Stimulated activated CD4-positive, alpha-beta T cell treated with anti-CD3 and anti-CD28 coated beads, Interleukin-4, amount 100 ng/mL, for 1 hour (primary cell): ENCODE measurements around the gene NLN.
"Not testable (repeated sequence)": the region's sequence is repeated elsewhere in the genome, so short reads cannot be mapped to it uniquely, and the experiment has no call there.

Experiments used
- DNase-seq: peaks from one replicate; pipeline ENCODE4 v3.0.0-alpha.2; 2020

NLN gene

DNA sequence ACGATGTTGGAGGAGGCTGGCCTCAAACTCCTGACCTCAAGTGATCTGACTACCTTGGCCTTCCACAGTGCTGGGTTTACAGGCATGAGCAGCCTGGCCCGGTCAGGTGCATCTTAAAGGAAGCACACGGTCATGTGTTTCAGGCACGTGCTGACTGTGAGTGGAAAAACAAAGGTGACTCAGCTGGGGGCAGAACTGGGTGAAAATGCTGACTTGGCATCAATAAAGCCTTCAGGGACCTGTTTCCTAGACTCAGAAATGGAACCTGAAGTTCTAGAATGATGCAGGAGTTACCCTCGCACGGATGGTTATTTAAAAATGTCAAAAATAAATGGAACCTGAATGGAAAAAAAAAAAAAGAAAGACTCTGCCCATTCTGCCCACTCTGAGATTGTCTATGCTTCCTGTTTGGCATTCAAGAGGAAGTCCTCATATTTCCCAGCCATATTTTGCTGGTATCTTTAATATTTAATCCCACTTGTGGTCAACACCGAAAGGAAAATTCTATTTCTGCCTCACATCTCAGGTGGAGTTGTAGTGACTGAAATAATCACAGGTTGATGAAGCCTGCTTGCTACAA lies 12.3 kb downstream of the NLN start:
- not testable (repeated sequence) for DNase-seq

DNA sequence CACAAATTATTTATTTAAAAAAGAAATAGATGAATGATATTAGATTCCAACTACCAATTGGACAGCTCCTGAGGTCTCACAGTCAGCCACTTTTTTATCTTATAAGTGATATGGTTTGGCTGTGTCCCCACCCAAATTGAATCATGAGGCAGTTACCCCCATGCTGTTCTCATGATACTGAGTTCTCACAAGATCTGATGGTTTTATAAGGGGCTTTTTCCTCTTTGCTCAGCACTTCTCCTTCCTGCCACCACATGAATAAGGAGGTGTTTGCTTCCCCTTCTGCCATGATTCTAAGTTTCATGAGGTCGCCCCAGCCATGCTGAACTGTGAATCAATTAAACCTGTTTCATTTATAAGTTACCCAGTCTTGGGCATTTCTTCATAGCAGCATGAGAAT lies 12.9 kb downstream of the NLN start:
- DNase-seq: no peak

DNA sequence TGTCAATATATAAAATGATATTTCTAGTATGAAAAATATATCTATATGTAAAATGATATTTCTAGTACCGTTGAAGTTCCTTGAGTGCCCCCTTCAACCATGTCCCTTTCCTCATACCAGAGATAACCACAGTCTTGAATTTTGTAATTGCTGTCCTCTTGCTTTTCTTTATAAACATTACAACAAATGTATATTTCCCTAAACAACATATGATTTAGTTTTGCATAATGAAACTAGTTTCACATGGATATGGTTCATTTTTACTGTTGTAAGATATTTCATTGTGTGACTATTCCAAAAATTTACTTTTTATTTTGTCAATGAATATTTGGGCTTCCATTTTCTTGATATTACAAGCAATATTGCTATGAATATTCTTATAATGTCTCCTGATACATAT lies 14.0 kb downstream of the NLN start:
- DNase-seq: no peak

- no peak for DNase-seq
Observed at GRCh38 chr5:65737842-65738241, 15.8 kb downstream of the NLN start.

GRCh38 chr5:65738305-65738704 lies 16.3 kb downstream of the NLN start:
- DNase-seq: no peak

- DNase-seq: no peak
Observed at GRCh38 chr5:65739162-65739561, 17.2 kb downstream of the NLN start.

- no peak for DNase-seq
Observed at GRCh38 chr5:65742565-65743231, 20.7 kb downstream of the NLN start.

DNA sequence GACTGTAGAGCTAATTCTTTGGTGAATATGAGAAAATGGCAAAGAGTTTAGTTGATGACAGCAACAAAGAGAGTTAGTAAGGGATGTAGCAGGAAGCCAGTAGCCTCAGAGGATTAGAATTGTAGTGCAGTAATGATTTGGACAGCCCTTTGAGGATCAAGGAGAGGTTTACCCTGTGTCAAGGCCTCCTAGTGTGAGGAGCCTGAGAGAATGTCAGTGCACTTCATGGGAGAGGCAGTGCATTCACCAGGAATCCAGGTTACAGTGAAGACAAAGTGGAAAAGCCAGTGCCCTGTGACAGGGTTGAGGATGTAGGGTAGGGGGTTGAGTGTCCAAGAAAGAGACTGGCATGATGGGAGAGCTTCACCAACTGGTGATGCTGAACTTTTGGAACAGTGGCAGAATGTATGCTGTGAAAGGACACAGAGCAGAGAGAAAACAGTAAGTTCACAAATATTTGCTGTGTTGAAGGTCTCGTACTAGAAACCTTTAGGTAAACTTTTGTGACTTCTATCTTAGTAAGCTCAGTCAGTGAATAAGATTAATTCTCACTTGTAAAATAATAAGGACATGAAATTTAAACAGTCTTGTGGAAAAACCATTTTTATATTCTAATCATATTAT lies 27.3 kb downstream of the NLN start:
- no peak for DNase-seq

DNA sequence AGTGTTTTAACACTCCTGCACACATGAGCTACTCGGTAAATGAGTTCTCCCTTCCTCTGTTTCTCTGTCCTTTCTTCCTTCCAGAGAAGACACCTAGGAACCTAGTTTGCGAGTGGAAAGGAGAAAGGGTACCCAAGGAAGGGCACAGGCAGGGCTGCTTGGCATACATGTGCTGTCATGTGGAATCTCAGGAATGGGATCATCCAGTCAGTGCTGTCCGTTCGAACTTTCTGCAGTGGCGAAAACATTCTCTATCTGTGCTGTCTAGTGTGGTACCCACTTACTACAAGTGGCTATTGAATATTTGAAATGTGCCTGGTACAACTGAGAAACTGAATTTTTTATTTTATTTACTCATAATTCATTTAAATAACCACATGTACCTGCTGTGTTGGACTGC lies 28.0 kb downstream of the NLN start:
- DNase-seq: no peak

- no peak for DNase-seq
Observed at GRCh38 chr5:65750938-65751337, 28.9 kb downstream of the NLN start.

GRCh38 chr5:65753189-65753588 lies 31.2 kb downstream of the NLN start:
- DNase-seq: no peak

GRCh38 chr5:65758546-65759144 lies 36.6 kb downstream of the NLN start:
- DNase-seq: no peak

- peak; percentile 18 for DNase-seq
Observed at GRCh38 chr5:65760504-65761275, 38.7 kb downstream of the NLN start.

DNA sequence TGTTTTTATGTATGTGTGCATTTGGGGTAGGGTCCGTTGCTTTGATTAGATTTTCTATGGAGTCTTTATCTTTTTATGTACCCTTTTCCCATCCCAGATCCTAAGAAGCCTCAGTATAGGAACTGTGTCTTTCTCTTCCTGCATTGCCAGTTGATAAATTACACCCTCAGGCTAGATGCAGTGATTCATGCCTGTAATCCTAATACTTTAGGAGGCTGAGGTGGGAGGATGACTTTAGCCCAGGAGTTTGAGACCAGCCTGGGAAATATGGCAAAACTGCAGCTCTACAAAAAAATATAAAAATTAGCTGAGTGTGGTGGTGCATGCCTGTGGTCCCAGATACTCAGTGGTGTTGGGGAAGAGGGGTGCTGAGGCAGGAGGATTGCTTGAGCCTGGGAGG lies 40.2 kb downstream of the NLN start:
- no peak for DNase-seq

DNA sequence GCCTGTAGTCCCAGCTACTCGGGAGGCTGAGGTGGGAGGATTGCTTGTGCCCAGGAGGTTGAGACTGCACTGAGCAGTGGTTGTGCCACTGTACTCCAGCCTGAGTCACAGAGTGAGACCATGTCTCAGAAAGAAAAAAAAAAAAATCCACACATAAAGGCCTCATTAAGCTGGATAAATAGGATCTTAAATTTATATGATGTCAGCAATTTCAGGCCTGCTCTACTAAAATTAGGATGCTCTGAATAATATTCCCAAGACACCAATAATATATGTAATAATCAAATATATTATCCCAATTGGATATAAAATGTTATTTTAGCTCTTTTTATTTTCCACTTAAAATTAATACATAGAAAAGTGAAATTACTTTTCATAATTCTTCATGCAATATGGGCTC lies 43.6 kb downstream of the NLN start:
- no peak for DNase-seq

- no peak for DNase-seq
Observed at GRCh38 chr5:65766175-65766574, 44.2 kb downstream of the NLN start.

- DNase-seq: no peak
Observed at GRCh38 chr5:65766781-65767180, 44.8 kb downstream of the NLN start.

GRCh38 chr5:65767565-65767964 lies 45.6 kb downstream of the NLN start:
- DNase-seq: no peak

DNA sequence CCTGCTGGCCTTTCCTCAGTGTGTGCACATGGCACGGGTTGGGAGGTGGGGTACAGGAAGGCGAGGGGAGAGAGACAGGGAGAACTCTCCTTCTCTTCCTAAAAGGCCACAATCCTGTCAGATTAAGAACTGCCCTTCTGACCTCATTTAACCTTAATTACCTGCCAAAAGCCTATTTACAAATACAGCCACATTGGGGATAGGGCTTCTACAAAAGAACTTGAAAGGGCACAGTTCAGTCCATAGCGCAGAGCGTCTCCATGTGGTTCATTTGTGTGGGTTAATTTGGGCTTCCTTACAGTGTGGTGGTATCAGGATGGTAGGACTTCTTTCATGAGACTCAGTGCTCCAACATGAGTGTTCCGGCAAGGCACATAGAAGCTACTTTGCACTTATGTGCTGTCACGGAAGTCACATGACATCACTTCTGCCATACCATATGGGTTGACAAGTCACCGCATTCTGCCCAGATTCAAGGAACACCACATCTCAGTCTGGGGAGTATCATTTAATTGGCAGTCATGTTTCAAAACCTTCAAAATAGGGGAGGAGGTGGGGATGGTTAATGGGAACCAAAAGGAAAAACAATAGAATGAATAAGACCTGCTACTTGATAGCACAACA lies 46.8 kb downstream of the NLN start:
- no peak for DNase-seq

DNA sequence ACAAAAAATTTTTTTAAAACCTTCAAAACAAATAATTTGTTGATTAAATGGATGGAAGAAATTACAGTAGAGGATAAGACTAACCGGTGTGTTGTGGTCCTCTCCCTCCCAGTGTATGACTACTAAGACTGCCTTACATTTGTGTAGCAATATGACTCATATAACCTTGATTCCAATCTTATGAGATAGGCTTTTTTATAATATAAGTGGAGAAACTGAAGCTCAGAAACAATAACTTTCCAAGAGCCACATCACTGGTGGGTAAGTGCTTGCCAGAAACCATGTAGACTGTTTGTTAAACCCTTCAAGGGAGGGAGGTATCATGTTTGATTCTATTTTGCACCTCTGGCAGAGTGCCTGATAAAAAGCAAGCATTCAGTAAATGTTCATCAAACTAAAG lies 47.5 kb downstream of the NLN start:
- DNase-seq: no peak

- no peak for DNase-seq
Observed at GRCh38 chr5:65771266-65771665, 49.3 kb downstream of the NLN start.

DNA sequence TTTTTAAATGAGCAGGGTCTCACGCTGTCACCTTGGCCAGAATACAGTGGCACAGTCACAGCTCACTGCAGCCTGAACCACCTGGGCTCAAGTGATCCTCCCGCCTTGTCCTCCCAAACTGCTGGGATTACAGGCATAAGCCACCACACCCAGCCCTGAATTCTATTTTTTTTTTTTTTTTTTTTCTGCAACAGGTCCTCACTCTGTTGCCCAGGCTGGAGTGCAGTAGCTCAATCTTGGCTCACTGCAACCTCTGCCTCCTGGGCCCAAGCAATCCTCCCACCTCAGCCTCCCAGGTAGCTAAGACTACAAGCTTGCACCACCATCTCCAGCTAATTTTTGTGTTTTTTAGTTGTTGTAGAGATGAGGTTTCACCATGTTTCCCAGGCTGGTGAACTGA lies 51.0 kb downstream of the NLN start:
- not testable (repeated sequence) for DNase-seq

DNA sequence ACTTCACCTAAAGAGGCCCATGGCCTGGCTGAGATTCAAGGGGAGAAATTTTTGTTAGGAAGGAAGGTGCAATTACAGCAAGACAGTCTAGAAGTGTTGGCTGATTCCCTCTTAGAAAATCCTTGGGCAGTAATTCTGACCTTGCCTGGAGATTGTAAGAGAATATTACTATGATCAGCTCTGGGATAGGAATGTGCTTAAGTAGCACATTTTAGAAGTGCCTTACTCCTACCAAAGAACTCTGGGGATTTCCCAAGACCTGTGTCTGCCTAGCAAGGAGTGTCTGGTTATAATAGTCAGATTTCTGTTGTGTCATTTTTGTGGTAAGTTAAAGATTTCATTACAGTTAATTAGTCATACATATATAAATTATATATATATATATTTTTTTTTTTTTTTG lies 52.3 kb downstream of the NLN start:
- DNase-seq: no peak
